Measurements from ENCODE around the gene SSBP2. TPM values are rescaled to one million over a fixed set of nuclear protein-coding genes. Genes with fewer than 3 reads are reported as not detected.

The SSBP2 gene
- total and polyA plus RNA-seq, 2 of the 8 experiments (the other 6 are each of a cell fraction or from before 2014, with no cell fraction given), result 21.5 to 36.2 TPM

- TF ChIP-seq, protein P1, sequence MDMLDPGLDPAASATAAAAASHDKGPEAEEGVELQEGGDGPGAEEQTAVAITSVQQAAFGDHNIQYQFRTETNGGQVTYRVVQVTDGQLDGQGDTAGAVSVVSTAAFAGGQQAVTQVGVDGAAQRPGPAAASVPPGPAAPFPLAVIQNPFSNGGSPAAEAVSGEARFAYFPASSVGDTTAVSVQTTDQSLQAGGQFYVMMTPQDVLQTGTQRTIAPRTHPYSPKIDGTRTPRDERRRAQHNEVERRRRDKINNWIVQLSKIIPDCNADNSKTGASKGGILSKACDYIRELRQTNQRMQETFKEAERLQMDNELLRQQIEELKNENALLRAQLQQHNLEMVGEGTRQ (IDR thresholded peaks at IDR 0.05; ENCODE audit: low read length), result no peak
Observed at GRCh38 chr5:81516091-81516490, 234.8 kb downstream of the SSBP2 start (continued).
